ENCODE measurements around the gene C1orf210.

DNA sequence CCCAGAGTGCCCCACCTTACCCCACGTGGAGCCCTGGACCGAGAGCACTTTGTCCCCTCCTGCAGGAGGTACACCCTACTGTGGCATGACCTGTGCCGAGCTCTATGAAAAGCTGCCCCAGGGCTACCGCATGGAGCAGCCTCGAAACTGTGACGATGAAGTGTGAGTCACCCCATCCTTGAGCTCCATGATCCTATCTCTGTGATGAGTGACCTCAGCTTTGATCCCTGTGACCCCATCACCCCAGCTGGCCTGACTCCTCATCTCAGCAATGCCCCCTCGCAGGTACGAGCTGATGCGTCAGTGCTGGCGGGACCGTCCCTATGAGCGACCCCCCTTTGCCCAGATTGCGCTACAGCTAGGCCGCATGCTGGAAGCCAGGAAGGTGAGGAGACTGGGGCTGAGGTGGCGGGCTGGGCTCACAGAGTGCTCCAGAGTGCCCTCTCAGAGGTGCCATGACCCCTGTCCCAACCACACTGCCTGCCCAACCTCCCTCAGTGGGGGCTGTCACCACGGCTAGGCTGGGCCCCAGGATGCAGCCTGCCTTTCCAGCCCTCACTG is 36.0 kb upstream of the C1orf210 start:
- TF ChIP-seq, protein P1, sequence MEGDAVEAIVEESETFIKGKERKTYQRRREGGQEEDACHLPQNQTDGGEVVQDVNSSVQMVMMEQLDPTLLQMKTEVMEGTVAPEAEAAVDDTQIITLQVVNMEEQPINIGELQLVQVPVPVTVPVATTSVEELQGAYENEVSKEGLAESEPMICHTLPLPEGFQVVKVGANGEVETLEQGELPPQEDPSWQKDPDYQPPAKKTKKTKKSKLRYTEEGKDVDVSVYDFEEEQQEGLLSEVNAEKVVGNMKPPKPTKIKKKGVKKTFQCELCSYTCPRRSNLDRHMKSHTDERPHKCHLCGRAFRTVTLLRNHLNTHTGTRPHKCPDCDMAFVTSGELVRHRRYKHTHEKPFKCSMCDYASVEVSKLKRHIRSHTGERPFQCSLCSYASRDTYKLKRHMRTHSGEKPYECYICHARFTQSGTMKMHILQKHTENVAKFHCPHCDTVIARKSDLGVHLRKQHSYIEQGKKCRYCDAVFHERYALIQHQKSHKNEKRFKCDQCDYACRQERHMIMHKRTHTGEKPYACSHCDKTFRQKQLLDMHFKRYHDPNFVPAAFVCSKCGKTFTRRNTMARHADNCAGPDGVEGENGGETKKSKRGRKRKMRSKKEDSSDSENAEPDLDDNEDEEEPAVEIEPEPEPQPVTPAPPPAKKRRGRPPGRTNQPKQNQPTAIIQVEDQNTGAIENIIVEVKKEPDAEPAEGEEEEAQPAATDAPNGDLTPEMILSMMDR (conservative IDR thresholded peaks at IDR 0.05): no peak
- no peak for TF ChIP-seq ZFX (IDR thresholded peaks at IDR 0.05)

All from C4-2B (cell line).